GM21825 (cell line): Measurements from ENCODE around the gene RGS7.
"Not testable (repeated sequence)": the region's sequence is repeated elsewhere in the genome, so short reads cannot be mapped to it uniquely, and the experiment has no call there.

Source experiments
- ATAC-seq: cut with Tn5 transposase; IDR thresholded peaks from one replicate; pipeline ENCODE4 v1.9.1; 2021; ENCODE audit warnings: mild to moderate bottlenecking, moderate library complexity; ENCODE audit not compliant: unreplicated experiment

Gene RGS7

DNA sequence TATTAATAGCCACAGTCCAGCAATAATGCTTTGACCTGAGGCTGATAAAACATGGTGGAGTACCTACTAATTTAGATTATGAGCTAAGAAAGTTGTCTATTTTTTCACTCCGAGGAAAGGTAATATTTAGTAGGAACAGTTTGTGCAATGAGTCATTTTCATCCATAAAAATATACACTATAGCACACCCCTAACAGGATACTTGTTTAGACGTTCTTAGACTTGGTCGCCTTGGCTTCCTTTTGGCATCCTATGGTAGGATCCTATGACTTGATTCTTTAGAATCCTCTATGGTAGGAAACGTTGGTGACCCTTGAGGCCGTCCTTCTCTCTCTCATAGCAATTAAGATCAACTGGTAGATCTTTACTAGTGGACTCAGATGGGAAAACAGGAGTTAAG is 81.8 kb downstream of the RGS7 start:
- no peak for ATAC-seq

DNA sequence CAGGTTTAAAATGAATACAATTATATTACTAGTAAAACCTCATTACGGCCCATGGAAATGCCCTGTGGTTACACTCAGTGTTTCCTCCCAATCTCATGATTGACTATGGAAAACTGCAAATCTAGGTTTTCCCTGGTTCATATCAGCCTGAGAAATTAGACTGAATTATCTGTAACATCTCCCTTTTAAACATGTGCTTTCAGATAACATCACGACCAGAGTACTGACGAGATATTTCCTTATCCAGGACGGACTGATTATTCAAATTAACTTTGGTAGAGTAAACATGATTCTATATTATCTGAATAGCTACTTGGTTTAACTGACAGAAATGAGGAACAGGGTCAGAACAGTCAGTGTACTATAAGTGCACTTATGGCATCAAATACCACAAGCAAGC is 82.3 kb downstream of the RGS7 start:
- ATAC-seq = no peak

GRCh38 chr1:241272828-241273227 is 84.2 kb downstream of the RGS7 start:
- ATAC-seq = no peak

- ATAC-seq = no peak
Measured at GRCh38 chr1:241271427-241271826, 85.6 kb downstream of the RGS7 start.

- ATAC-seq = no peak
Measured at GRCh38 chr1:241270016-241270415, 87.0 kb downstream of the RGS7 start.

- no peak for ATAC-seq
Measured at GRCh38 chr1:241269116-241269515, 87.9 kb downstream of the RGS7 start.

- no peak for ATAC-seq
Measured at GRCh38 chr1:241266121-241266520, 90.9 kb downstream of the RGS7 start.

DNA sequence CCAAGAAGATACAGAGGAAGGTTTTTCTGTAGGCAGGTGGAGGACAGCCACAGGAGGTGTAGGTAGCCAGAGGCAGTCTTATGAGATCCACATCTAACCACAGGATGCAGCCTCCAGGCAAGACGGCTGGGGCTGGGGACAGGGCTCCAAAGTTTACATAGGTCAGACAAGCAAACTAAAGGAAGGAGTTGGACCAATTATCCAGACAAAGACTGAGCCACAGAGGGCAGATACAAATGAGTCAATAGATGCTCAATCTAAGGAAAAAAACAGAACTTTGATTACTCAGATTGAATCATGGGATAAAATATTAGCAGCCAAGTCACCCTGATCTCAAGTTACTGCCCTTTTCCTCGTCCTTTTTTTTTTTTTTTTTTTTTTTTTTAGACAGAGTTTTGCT is 91.6 kb downstream of the RGS7 start:
- ATAC-seq = no peak

- no peak for ATAC-seq
Measured at GRCh38 chr1:241263346-241263745, 93.7 kb downstream of the RGS7 start.

DNA sequence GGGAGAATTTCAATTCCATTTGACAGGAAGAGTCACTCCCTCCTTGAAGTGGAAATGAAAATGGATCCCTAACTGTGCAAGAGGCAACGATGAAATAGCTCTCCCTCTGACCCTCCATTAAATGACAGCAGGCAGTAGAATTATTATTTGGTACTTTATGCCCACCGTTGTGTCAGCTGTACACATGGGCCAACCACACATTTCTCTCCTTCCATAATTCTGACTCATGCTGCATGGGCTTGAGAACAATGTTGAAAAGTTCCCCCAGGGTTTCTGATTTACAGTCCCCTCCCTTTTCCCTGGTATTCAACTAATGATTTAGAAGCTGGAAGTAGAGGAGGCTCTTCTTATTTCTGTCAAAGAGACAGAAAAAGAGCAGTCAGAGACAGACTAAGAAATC is 103.5 kb downstream of the RGS7 start:
- no peak for ATAC-seq

DNA sequence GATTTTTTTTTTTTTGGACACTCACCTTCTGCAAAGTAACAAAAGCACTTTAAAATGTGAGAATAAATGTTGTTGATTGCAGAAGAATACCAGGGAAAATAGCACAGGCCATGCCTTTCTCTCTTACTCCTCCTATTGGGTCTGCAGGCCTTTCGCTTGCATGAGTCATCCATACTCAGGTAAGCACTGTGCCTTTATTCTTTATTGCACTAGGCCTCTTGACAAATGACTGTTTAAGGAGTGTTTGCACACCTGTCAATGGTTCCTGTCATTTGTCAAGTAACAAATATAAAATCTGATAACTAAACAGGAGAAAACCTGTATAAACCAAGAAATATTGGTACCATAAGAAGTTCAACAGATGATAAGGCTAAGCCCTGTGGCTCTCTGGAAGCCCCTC is 106.5 kb downstream of the RGS7 start:
- ATAC-seq = no peak

GRCh38 chr1:241240069-241240468 is 116.9 kb downstream of the RGS7 start:
- no peak for ATAC-seq

GRCh38 chr1:241237873-241238272 is 119.1 kb downstream of the RGS7 start:
- ATAC-seq = no peak

DNA sequence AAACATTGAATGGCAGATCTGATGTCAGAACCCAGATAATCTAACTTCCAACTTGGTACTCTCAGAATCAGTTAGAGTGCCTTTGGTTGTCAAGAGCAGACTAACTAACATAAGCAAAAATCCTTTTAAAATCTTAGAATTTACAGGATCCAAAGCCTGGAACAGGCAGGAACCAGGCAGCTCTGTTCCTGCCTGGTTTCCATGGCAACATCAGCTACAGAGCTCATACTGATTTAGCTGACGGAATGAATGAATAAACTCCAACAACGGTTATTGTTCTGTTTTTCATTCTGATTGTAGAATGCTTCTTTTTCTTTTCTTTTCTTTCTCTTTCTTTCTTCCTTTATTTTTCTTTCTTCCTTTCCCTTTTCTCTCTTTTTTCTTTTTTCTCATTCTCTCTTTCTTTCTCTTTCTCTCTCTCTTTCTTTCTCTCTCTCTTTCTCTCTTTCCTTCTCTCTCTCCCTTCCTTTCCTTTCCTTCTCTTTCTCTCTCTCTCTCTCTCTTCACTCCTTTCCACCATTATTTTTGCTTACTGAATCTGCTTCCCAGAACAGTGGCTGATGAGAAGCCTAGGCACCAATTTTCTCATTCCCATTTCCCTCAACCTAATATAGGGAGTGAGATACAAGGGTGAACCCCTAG is 121.6 kb downstream of the RGS7 start:
- no peak for ATAC-seq

DNA sequence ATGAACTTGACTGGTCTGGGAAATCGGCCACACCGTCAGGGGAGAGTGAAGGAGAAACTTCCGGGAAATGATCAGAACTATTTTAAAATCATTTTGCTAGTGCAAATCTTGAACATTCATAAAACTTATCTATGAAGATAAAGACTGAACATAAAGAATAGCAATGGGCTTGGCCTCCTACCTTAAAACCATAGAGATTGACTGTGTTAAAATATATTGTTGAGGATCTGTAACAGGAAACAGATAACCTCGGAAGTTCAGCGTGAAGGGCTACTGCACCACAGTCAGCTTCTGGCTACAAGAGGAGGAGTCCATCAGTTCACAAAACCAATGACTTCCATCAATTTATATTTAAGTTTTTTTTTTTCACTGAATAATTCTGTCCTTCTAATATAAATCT is 127.3 kb downstream of the RGS7 start:
- no peak for ATAC-seq

GRCh38 chr1:241229216-241229615 is 127.8 kb downstream of the RGS7 start:
- no peak for ATAC-seq

GRCh38 chr1:241228339-241228738 is 128.7 kb downstream of the RGS7 start:
- ATAC-seq = no peak

GRCh38 chr1:241225741-241226140 is 131.3 kb downstream of the RGS7 start:
- ATAC-seq = no peak

DNA sequence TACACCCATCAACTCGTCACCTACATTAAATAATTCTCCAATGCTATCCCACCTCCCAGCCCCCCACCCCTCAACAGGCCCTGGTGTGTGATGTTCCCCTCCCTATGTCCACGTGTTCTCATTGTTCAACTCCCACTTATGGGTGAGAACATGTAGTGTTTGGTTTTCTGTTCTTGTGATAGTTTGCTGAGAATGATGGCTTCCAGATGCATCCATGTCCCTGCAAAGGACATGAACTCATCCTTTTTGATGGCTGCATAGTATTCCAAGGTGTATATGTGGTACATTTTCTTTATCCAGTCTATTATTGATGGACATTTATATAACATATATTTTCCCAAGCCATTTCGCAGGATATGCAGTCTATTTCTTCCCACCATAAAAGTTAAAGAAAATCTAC is 132.8 kb downstream of the RGS7 start:
- not testable (repeated sequence) for ATAC-seq

DNA sequence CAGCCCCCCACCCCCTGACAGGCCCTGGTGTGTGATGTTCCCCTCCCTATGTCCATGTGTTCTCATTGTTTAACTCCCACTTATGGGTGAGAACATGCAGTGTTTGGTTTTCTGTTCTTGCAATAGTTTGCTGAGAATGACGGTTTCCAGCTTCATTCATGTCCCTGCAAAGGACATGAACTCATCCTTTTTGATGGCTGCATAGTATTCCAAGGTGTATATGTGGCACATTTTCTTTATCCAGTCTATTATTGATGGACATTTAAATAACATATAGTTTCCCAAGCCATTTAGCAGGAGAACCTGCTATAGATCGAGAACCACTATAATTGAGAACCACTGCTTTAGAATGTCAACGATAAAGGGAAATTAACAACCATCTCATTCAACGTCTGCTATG is 134.2 kb downstream of the RGS7 start:
- not testable (repeated sequence) for ATAC-seq

DNA sequence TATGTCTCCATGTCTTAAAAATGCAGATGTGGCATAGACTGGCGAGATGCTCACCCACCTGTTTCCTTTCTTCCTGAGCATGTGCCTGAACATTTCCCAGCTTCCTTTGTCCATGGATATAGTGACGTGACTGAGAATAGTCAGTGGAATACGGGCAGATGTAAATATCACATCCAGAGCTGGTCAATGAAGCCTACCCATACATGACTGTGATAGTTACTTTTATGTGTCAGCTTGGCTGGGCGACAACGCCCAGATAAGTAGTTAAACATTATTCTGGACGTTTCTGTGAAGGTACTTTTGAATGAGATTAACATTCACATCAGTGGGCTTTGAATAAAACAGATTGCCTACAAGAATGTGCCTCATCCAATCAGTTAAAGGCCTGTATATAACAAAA is 135.7 kb downstream of the RGS7 start:
- ATAC-seq = no peak

DNA sequence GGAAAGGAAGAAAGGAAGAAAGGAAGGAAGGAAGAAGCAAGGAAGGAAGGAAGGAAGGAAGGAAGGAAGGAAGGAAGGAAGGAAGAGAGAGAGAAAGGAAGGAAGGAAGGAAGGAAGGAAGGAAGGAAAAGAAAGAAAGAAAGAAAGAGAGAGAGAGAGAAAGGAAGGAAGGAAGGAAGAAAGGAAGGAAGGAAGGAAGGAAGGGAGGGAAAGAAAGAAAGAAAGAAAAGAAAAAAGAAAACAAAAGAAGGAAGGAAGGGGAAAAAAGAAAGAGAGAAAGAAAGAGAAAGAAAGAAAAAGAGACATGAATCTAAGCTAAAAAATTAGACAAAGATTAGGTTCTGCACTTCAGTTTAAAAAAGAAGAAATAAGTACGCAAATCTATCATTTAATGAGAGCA is 136.1 kb downstream of the RGS7 start:
- ATAC-seq = not testable (repeated sequence)

GRCh38 chr1:241219449-241219848 is 137.6 kb downstream of the RGS7 start:
- no peak for ATAC-seq
